ENCODE data around the gene SULT1E1. TPM values are rescaled to one million over a fixed set of nuclear protein-coding genes. Genes with fewer than 3 reads are reported as not detected.

SULT1E1 gene
- total RNA-seq, 1 donor, result under 0.01 TPM

Other genes with a start within 250 kb of the SULT1E1 start
- not detected in 2 replicates for gene UGT2A2, start 220.5 kb downstream of the SULT1E1 start, total RNA-seq
- gene UGT2A1, start 206.9 kb downstream of the SULT1E1 start, total RNA-seq, result not detected in 2 replicates
- under 0.01 TPM in 2 replicates for gene SULT1B1, start 99.5 kb downstream of the SULT1E1 start, total RNA-seq
- not detected in 2 replicates for gene CSN1S1, start 70.9 kb upstream of the SULT1E1 start, total RNA-seq
- gene CSN2, start 105.6 kb upstream of the SULT1E1 start, total RNA-seq, result not detected in 2 replicates
- not detected in 2 replicates for gene STATH, start 135.8 kb upstream of the SULT1E1 start, total RNA-seq
- not detected in 2 replicates for gene HTN3, start 168.3 kb upstream of the SULT1E1 start, total RNA-seq
- gene HTN1, start 190.3 kb upstream of the SULT1E1 start, total RNA-seq, result under 0.01 TPM in 1 of 2 replicates, not detected in the other

Data from fibroblast of villous mesenchyme (primary cell).